K562 (cell line): Measurements from ENCODE around the gene FGFR4. TPM values are rescaled to one million over a fixed set of nuclear protein-coding genes. Genes with fewer than 3 reads are reported as not detected.

Source experiments
- CREB1 ChIP-seq, 2 experiments: sonication (generic) in 1 of 2; formaldehyde crosslinking in 1 of 2; IDR thresholded peaks; 2 replicates each; pipeline versions ENCODE4 v1.6.1 to v1.8.0; 2012 to 2022; ENCODE audit warnings: inconsistent platforms in 1 of 2, mild to moderate bottlenecking in 1 of 2, missing genetic modification reagents in 1 of 2, moderate library complexity in 1 of 2
- ELF1 ChIP-seq: fragments of 200-800 bp; sonication (Bioruptor generic); IDR thresholded peaks from 2 replicates; pipeline ENCODE4 v1.6.1; 2016; ENCODE audit warnings: missing genetic modification characterization, missing compliant biosample characterization
- GTF2E2 ChIP-seq: fragments of 200-800 bp; sonication (Bioruptor generic); IDR thresholded peaks from 2 replicates; pipeline ENCODE4 v1.6.1; 2016; ENCODE audit warnings: missing genetic modification characterization, missing compliant biosample characterization
- KAT7 ChIP-seq: sonication (generic); formaldehyde crosslinking; IDR thresholded peaks from 2 replicates; pipeline ENCODE4 v1.8.0; 2022; ENCODE audit warnings: missing genetic modification reagents, mild to moderate bottlenecking, borderline replicate concordance
- KAT8 ChIP-seq: fragments of 450-650 bp; IDR thresholded peaks from 2 replicates; pipeline ENCODE4 v1.6.1; 2016; ENCODE audit warnings: low read depth, mild to moderate bottlenecking
- LEF1 ChIP-seq: fragments of 450-650 bp; IDR thresholded peaks from 2 replicates; pipeline ENCODE4 v1.6.1; 2016; ENCODE audit warnings: mild to moderate bottlenecking
- MBD2 ChIP-seq: sonication (generic); IDR thresholded peaks from 2 replicates; pipeline ENCODE4 v1.6.1; 2016; ENCODE audit warnings: low read depth, borderline replicate concordance
- MCM7 ChIP-seq, 2 experiments: fragments of 450-650 bp; IDR thresholded peaks; 2 replicates each; pipeline ENCODE4 v1.6.1; 2016 to 2018
- MYC ChIP-seq, 2 experiments: fragments of 250-450 bp in 1 of 2; sonication (Bioruptor Pico) in 1 of 2; IDR thresholded peaks; 2 replicates each; pipeline versions ENCODE4 v1.5.1 to v1.6.1; 2012 to 2021; ENCODE audit warnings: low read depth in 2 of 2, borderline replicate concordance in 1 of 2, improper control_type of control experiment in 1 of 2, low read length in 1 of 2, mild to moderate bottlenecking in 1 of 2, moderate library complexity in 1 of 2
- NR4A1 ChIP-seq, 2 experiments: fragments of 250-450 bp in 1 of 2; fragments of 450-650 bp in 1 of 2; sonication (Bioruptor Pico) in 1 of 2; IDR thresholded peaks; 2 replicates each; pipeline versions ENCODE4 v1.4.0 to v1.6.1; 2016 to 2020; ENCODE audit warnings: mild to moderate bottlenecking in 2 of 2, missing compliant biosample characterization in 1 of 2, missing genetic modification characterization in 1 of 2, moderate library complexity in 1 of 2
- PPARD ChIP-seq: fragments of 250-450 bp; sonication (Bioruptor Pico); IDR thresholded peaks from 2 replicates; pipeline ENCODE4 v1.8.0; 2022; ENCODE audit warnings: inconsistent platforms, mild to moderate bottlenecking, moderate library complexity
- RBM17 ChIP-seq: fragments of 200-400 bp; formaldehyde crosslinking; IDR thresholded peaks from 2 replicates; pipeline ENCODE4 v1.6.1; 2017; ENCODE audit warnings: low read depth, mild to moderate bottlenecking, low read length, borderline replicate concordance
- SAP30 ChIP-seq: fragments of 200-600 bp; sonication (generic); IDR thresholded peaks from 2 replicates; pipeline ENCODE4 v1.6.1; 2012; ENCODE audit warnings: borderline replicate concordance, low read depth, mild to moderate bottlenecking, moderate library complexity, low read length, control low read depth, inconsistent platforms; ENCODE audit not compliant: insufficient read depth, poor library complexity, severe bottlenecking
- SREBF2 ChIP-seq: sonication (generic); formaldehyde crosslinking; IDR thresholded peaks from 2 replicates; pipeline ENCODE4 v1.4.0; 2020; ENCODE audit warnings: mild to moderate bottlenecking, missing genetic modification reagents
- ZC3H4 ChIP-seq: sonication (generic); formaldehyde crosslinking; IDR thresholded peaks from 2 replicates; pipeline ENCODE4 v1.9.0; 2021; ENCODE audit warnings: missing genetic modification reagents, borderline replicate concordance
- ZNF217 ChIP-seq: sonication (generic); formaldehyde crosslinking; IDR thresholded peaks from 2 replicates; pipeline ENCODE4 v1.8.0; 2022; ENCODE audit warnings: mild to moderate bottlenecking, missing genetic modification reagents
- ZNF431 ChIP-seq: sonication (generic); formaldehyde crosslinking; IDR thresholded peaks from 2 replicates; pipeline ENCODE4 v1.8.0; 2022; ENCODE audit warnings: mild to moderate bottlenecking, missing genetic modification reagents
- ZNF583 ChIP-seq: fragments of 250-450 bp; sonication (Bioruptor Pico); IDR thresholded peaks from 2 replicates; pipeline ENCODE4 v1.4.0; 2020
- ZNF586 ChIP-seq: fragments of 450-650 bp; formaldehyde crosslinking; conservative IDR thresholded peaks from 2 replicates; pipeline ENCODE4 v1.4.0; 2020; ENCODE audit warnings: mild to moderate bottlenecking, moderate library complexity
- polyA plus RNA-seq, 8 experiments: library from polyadenylated mRNA; depleted of rRNA in 4 of 8; stranded (reverse) in 5 of 8; unstranded in 3 of 8; fragments of >200 nt; fragmentation: Nextera tagmentation in 2 of 8; fragmentation: Illumina TruSeq in 1 of 8; extraction: Ambion mirVana in 2 of 8; extraction: Trizol in 1 of 8; gene quantifications; 2 replicates each; pipeline versions ENCODE4 v1.2.1 to v1.2.3, GENCODE V29; 2011 to 2014; ENCODE audit warnings: inconsistent platforms in 1 of 8, missing spikeins in 1 of 8
- total RNA-seq, 7 experiments: library from RNA; depleted of rRNA in 6 of 7; stranded (reverse); fragments of >200 nt in 6 of 7; fragmentation: Illumina TruSeq in 2 of 7; extraction: Trizol in 2 of 7; gene quantifications; 2 replicates each; pipeline versions ENCODE4 v1.2.1 to v1.2.3, GENCODE V29; 2011 to 2021; ENCODE audit warnings: low replicate concordance in 1 of 7
- TF ChIP-seq, protein P1 (sequence below): fragments of 450-650 bp; IDR thresholded peaks from 2 replicates; pipeline ENCODE4 v1.6.1; 2017; ENCODE audit warnings: antibody characterized with exemption, mild to moderate bottlenecking
- TF ChIP-seq, protein P2 (sequence below): fragments of 250-450 bp; sonication (Bioruptor Pico); IDR thresholded peaks from 2 replicates; pipeline ENCODE4 v1.4.0; 2020; ENCODE audit warnings: mild to moderate bottlenecking, moderate library complexity, borderline replicate concordance

Gene FGFR4
- total and polyA plus RNA-seq, 9 of the 15 experiments (the other 6 are each of a cell fraction or from before 2014, with no cell fraction given): 0.76 to 35.4 (median 7.5) TPM

DNA sequence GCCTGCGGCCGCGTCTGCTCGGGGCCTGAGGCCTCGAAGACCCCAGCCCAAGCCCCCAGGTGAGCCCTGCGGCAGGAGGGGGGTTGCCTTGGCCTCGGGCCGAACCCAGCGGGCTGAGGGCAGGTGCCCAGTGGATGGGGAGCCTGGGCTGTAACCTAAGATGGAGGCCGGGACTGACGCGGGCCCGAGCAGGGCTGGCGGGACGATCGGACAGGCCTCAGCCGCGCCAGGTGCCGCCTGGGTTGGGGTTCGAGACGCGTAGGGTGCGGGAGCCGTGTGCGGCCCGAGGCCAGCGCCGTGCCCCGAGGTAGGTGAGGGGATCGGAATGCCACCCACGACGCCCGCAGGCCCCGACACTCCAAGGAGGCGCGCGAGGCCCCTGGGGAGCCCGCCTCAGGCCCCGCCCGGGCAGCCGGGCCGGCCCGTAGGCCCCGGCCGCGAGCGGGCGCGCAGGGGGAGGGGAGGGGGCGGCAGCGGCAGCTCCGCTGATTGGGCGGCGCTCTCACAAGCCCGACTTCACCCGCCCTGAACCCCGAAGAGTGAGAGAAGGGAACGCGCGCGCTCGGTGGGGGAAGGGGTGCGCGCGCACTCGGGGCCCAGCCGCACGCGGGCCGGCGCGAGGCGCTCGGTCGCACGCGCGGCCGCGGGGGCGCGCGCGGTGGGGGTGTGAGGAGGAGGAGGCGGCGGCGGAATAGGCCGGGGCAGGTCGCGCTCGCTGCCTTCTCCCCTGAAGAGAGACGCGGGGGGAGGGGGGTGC is 46.6 kb downstream of the FGFR4 start, which contains the start of gene NSD1 (continued):
- TF ChIP-seq, protein P1, sequence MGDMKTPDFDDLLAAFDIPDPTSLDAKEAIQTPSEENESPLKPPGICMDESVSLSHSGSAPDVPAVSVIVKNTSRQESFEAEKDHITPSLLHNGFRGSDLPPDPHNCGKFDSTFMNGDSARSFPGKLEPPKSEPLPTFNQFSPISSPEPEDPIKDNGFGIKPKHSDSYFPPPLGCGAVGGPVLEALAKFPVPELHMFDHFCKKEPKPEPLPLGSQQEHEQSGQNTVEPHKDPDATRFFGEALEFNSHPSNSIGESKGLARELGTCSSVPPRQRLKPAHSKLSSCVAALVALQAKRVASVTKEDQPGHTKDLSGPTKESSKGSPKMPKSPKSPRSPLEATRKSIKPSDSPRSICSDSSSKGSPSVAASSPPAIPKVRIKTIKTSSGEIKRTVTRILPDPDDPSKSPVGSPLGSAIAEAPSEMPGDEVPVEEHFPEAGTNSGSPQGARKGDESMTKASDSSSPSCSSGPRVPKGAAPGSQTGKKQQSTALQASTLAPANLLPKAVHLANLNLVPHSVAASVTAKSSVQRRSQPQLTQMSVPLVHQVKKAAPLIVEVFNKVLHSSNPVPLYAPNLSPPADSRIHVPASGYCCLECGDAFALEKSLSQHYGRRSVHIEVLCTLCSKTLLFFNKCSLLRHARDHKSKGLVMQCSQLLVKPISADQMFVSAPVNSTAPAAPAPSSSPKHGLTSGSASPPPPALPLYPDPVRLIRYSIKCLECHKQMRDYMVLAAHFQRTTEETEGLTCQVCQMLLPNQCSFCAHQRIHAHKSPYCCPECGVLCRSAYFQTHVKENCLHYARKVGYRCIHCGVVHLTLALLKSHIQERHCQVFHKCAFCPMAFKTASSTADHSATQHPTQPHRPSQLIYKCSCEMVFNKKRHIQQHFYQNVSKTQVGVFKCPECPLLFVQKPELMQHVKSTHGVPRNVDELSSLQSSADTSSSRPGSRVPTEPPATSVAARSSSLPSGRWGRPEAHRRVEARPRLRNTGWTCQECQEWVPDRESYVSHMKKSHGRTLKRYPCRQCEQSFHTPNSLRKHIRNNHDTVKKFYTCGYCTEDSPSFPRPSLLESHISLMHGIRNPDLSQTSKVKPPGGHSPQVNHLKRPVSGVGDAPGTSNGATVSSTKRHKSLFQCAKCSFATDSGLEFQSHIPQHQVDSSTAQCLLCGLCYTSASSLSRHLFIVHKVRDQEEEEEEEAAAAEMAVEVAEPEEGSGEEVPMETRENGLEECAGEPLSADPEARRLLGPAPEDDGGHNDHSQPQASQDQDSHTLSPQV: peak; percentile 93
- TF ChIP-seq SAP30: no peak
- TF ChIP-seq, protein P2, sequence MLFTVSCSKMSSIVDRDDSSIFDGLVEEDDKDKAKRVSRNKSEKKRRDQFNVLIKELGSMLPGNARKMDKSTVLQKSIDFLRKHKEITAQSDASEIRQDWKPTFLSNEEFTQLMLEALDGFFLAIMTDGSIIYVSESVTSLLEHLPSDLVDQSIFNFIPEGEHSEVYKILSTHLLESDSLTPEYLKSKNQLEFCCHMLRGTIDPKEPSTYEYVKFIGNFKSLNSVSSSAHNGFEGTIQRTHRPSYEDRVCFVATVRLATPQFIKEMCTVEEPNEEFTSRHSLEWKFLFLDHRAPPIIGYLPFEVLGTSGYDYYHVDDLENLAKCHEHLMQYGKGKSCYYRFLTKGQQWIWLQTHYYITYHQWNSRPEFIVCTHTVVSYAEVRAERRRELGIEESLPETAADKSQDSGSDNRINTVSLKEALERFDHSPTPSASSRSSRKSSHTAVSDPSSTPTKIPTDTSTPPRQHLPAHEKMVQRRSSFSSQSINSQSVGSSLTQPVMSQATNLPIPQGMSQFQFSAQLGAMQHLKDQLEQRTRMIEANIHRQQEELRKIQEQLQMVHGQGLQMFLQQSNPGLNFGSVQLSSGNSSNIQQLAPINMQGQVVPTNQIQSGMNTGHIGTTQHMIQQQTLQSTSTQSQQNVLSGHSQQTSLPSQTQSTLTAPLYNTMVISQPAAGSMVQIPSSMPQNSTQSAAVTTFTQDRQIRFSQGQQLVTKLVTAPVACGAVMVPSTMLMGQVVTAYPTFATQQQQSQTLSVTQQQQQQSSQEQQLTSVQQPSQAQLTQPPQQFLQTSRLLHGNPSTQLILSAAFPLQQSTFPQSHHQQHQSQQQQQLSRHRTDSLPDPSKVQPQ: no peak
- TF ChIP-seq ZNF431 (CRISPR knock-in tag): peak; percentile 36; the same call in 1 of the 2 replicates
- TF ChIP-seq ELF1 (tag): no peak
- TF ChIP-seq CREB1 (IDR thresholded peaks at IDR 0.05): no peak
- no peak for TF ChIP-seq CREB1 (CRISPR knock-in tag; IDR thresholded peaks at IDR 0.05)
- no peak for TF ChIP-seq ZNF586
- TF ChIP-seq RBM17: no peak
- no peak for TF ChIP-seq SREBF2 (CRISPR knock-in tag)
- no peak for TF ChIP-seq PPARD (CRISPR knock-in tag)
- TF ChIP-seq MCM7 (IDR thresholded peaks at IDR 0.05): no peak
- TF ChIP-seq ZC3H4 (CRISPR knock-in tag): no peak
- 0 out of 2 replicates have a peak, but pooled peaks have one; percentile 68 for TF ChIP-seq GTF2E2
- TF ChIP-seq ZNF217 (CRISPR knock-in tag): no peak
- no peak for TF ChIP-seq MBD2
- no peak for TF ChIP-seq LEF1
- peak; percentile 74 for TF ChIP-seq MYC (IDR thresholded peaks at IDR 0.05; ENCODE audit: low read depth, low read length)
- no peak for TF ChIP-seq MYC (CRISPR knock-in tag; IDR thresholded peaks at IDR 0.05; ENCODE audit: borderline replicate concordance, low read depth)
- 0 out of 2 replicates have a peak, but pooled peaks have one; percentile 21 for TF ChIP-seq KAT8
- TF ChIP-seq NR4A1 (CRISPR knock-in tag; IDR thresholded peaks at IDR 0.05): 0 out of 2 replicates have a peak, but pooled peaks have one; percentile 51
- TF ChIP-seq NR4A1 (tag; IDR thresholded peaks at IDR 0.05): peak; percentile 68
- no peak for TF ChIP-seq KAT7 (CRISPR knock-in tag)
- TF ChIP-seq ZNF583 (CRISPR knock-in tag): peak; percentile 62; the same call in 1 of the 2 replicates
